IMR-90 (cell line): ENCODE measurements around the gene CCDC92.

Source experiments
- BHLHE40 ChIP-seq: fragments of 150-350 bp; IDR thresholded peaks from 2 replicates; pipeline ENCODE4 v1.6.1; 2016; ENCODE audit warnings: mild to moderate bottlenecking, low read depth, low read length
- CEBPB ChIP-seq: IDR thresholded peaks from 2 replicates; pipeline ENCODE4 v1.6.1; 2012; ENCODE audit warnings: low read depth, low read length, improper control_type of control experiment
- CTCF ChIP-seq: conservative IDR thresholded peaks from 2 replicates; pipeline ENCODE4 v1.5.1; 2012; ENCODE audit warnings: mild to moderate bottlenecking, low read depth, low read length, improper control_type of control experiment
- MAFK ChIP-seq: IDR thresholded peaks from 2 replicates; pipeline ENCODE4 v1.6.1; 2012; ENCODE audit warnings: low read depth, low read length, improper control_type of control experiment
- NFE2L2 ChIP-seq: fragments of 150-350 bp; IDR thresholded peaks from 2 replicates; pipeline ENCODE4 v1.6.1; 2016; ENCODE audit warnings: low read depth, mild to moderate bottlenecking, low read length
- POLR2A ChIP-seq: IDR thresholded peaks from 2 replicates; pipeline ENCODE4 v1.6.1; 2012; ENCODE audit warnings: mild to moderate bottlenecking, low read depth, low read length
- RAD21 ChIP-seq: IDR thresholded peaks from 2 replicates; pipeline ENCODE4 v1.6.1; 2012; ENCODE audit warnings: low read length, improper control_type of control experiment
- RFX5 ChIP-seq: IDR thresholded peaks from 2 replicates; pipeline ENCODE4 v1.8.0; 2012; ENCODE audit warnings: low read depth, mild to moderate bottlenecking, low read length, moderate library complexity

GRCh38 chr12:123929946-123930583, 42.6 kb downstream of the CCDC92 start:
- TF ChIP-seq CTCF (no peak), POLR2A (no peak), MAFK (no peak), RFX5 (no peak), CEBPB (no peak), BHLHE40 (no peak), NFE2L2 (no peak), RAD21 (no peak)
